HEK293 (cell line): ENCODE measurements around the gene PELI3.

Experiments used
- CTCF ChIA-PET: fragments of 350-600 bp; formaldehyde crosslinking; extraction: SDS; loops from one replicate; lab custom pipeline; 2021; ENCODE audit warnings: antibody characterized with exemption; lab: Yijun Ruan, JAX
- POLR2A ChIA-PET: fragments of 300-600 bp; formaldehyde crosslinking; extraction: SDS; loops from one replicate; lab custom pipeline; 2020; ENCODE audit warnings: antibody characterized with exemption, inconsistent platforms; lab: Yijun Ruan, JAX
- H3K27ac ChIP-seq: fragments of 200-500 bp; sonication (Bioruptor generic); 2 replicates; pipeline ENCODE4 v1.5.1; 2014; ENCODE audit warnings: low read depth, low read length, control low read depth, inconsistent platforms; ENCODE audit errors: extremely low read depth
- H3K36me3 ChIP-seq, 2 experiments: fragments of 200-500 bp in 1 of 2; sonication (Bioruptor generic) in 1 of 2; 1 replicate in 1 of 2; 2 replicates in 1 of 2; pipeline ENCODE4 v1.5.1; 2014 to 2017; ENCODE audit warnings: inconsistent platforms in 2 of 2, low read length in 2 of 2; ENCODE audit not compliant: control insufficient read depth in 2 of 2, insufficient read depth in 1 of 2
- H3K4me1 ChIP-seq: fragments of 200-500 bp; sonication (Bioruptor generic); 2 replicates; pipeline ENCODE4 v1.5.1; 2014; ENCODE audit warnings: mild to moderate bottlenecking, low read length, inconsistent platforms; ENCODE audit not compliant: control insufficient read depth, insufficient read depth
- H3K4me3 ChIP-seq: 2 replicates; pipeline ENCODE4 v1.5.1; 2011; ENCODE audit warnings: low read depth, mild to moderate bottlenecking, control low read depth, low read length, moderate library complexity
- H3K9me3 ChIP-seq: fragments of 200-500 bp; sonication (Bioruptor generic); 2 replicates; pipeline ENCODE4 v1.5.1; 2014; ENCODE audit warnings: low read depth, low read length, inconsistent platforms; ENCODE audit not compliant: control insufficient read depth, insufficient read depth
- BCL11A ChIP-seq: fragments of 450-650 bp; formaldehyde crosslinking; IDR thresholded peaks from 2 replicates; pipeline ENCODE4 v1.5.1; 2016; ENCODE audit warnings: low read depth, missing biosample characterization, missing genetic modification characterization
- HOXA7 ChIP-seq: sonication (generic); formaldehyde crosslinking; IDR thresholded peaks from 2 replicates; pipeline ENCODE4 v1.8.1; 2022; ENCODE audit warnings: missing genetic modification reagents, borderline replicate concordance
- IKZF3 ChIP-seq: fragments of 450-650 bp; IDR thresholded peaks from 2 replicates; pipeline ENCODE4 v1.5.0; 2018; ENCODE audit warnings: missing biosample characterization, mild to moderate bottlenecking, missing genetic modification characterization, moderate library complexity
- MZF1 ChIP-seq: fragments of 450-650 bp; formaldehyde crosslinking; IDR thresholded peaks from 2 replicates; pipeline ENCODE4 v1.5.1; 2017; ENCODE audit warnings: missing biosample characterization, missing genetic modification characterization, borderline replicate concordance
- OVOL3 ChIP-seq: fragments of 450-650 bp; formaldehyde crosslinking; IDR thresholded peaks from 2 replicates; pipeline ENCODE4 v1.5.1; 2016; ENCODE audit warnings: missing biosample characterization, missing genetic modification characterization
- SP2 ChIP-seq: fragments of 450-650 bp; formaldehyde crosslinking; IDR thresholded peaks from 2 replicates; pipeline ENCODE4 v1.5.1; 2016; ENCODE audit warnings: missing biosample characterization, missing genetic modification characterization
- TRIM28 ChIP-seq: IDR thresholded peaks from 2 replicates; pipeline ENCODE4 v1.6.1; 2011; ENCODE audit warnings: low read length, control low read depth, borderline replicate concordance
- ZBTB8A ChIP-seq: fragments of 450-650 bp; formaldehyde crosslinking; IDR thresholded peaks from 2 replicates; pipeline ENCODE4 v1.5.1; 2016; ENCODE audit warnings: missing biosample characterization, missing genetic modification characterization
- ZNF138 ChIP-seq: fragments of 450-650 bp; formaldehyde crosslinking; IDR thresholded peaks from 2 replicates; pipeline ENCODE4 v1.5.1; 2016; ENCODE audit warnings: missing biosample characterization, missing genetic modification characterization, borderline replicate concordance
- ZNF146 ChIP-seq: fragments of 450-650 bp; formaldehyde crosslinking; IDR thresholded peaks from 2 replicates; pipeline ENCODE4 v1.5.1; 2016; ENCODE audit warnings: missing biosample characterization, missing genetic modification characterization
- ZNF157 ChIP-seq: fragments of 450-650 bp; formaldehyde crosslinking; IDR thresholded peaks from 2 replicates; pipeline ENCODE4 v1.5.1; 2016; ENCODE audit warnings: missing biosample characterization, missing genetic modification characterization
- ZNF223 ChIP-seq: fragments of 450-650 bp; formaldehyde crosslinking; IDR thresholded peaks from 2 replicates; pipeline ENCODE4 v1.5.1; 2016; ENCODE audit warnings: missing biosample characterization, missing genetic modification characterization
- ZNF248 ChIP-seq: fragments of 450-650 bp; formaldehyde crosslinking; IDR thresholded peaks from 2 replicates; pipeline ENCODE4 v1.5.1; 2017; ENCODE audit warnings: missing biosample characterization, missing genetic modification characterization
- ZNF292 ChIP-seq: fragments of 450-650 bp; formaldehyde crosslinking; IDR thresholded peaks from 2 replicates; pipeline ENCODE4 v1.5.1; 2016; ENCODE audit warnings: low read depth, missing biosample characterization, missing genetic modification characterization, borderline replicate concordance
- ZNF394 ChIP-seq: fragments of 450-650 bp; formaldehyde crosslinking; IDR thresholded peaks from 2 replicates; pipeline ENCODE4 v1.5.1; 2016; ENCODE audit warnings: missing biosample characterization, missing genetic modification characterization, mild to moderate bottlenecking, moderate library complexity, borderline replicate concordance
- ZNF610 ChIP-seq: fragments of 450-650 bp; formaldehyde crosslinking; IDR thresholded peaks from 2 replicates; pipeline ENCODE4 v1.5.1; 2016; ENCODE audit warnings: missing biosample characterization, missing genetic modification characterization, borderline replicate concordance
- ZNF623 ChIP-seq: fragments of 450-650 bp; formaldehyde crosslinking; IDR thresholded peaks from 2 replicates; pipeline ENCODE4 v1.5.1; 2016; ENCODE audit warnings: missing biosample characterization, missing genetic modification characterization
- ZNF660 ChIP-seq: fragments of 450-650 bp; IDR thresholded peaks from 2 replicates; pipeline ENCODE4 v1.5.1; 2018; ENCODE audit warnings: missing biosample characterization, mild to moderate bottlenecking, missing genetic modification characterization
- ZNF791 ChIP-seq: fragments of 450-650 bp; formaldehyde crosslinking; IDR thresholded peaks from 2 replicates; pipeline ENCODE4 v1.5.1; 2016; ENCODE audit warnings: missing biosample characterization, missing genetic modification characterization
- ZNF843 ChIP-seq: fragments of 450-650 bp; formaldehyde crosslinking; IDR thresholded peaks from 2 replicates; pipeline ENCODE4 v1.5.1; 2016; ENCODE audit warnings: missing biosample characterization, missing genetic modification characterization
- TF ChIP-seq, protein P1 (sequence below): fragments of 450-650 bp; formaldehyde crosslinking; IDR thresholded peaks from 2 replicates; pipeline ENCODE4 v1.5.1; 2016; ENCODE audit warnings: missing biosample characterization, missing genetic modification characterization
- TF ChIP-seq, protein P2 (sequence below): fragments of 450-650 bp; formaldehyde crosslinking; IDR thresholded peaks from 2 replicates; pipeline ENCODE4 v1.5.1; 2017; ENCODE audit warnings: missing biosample characterization, missing genetic modification characterization
- TF ChIP-seq, protein P3 (sequence below): fragments of 450-650 bp; formaldehyde crosslinking; IDR thresholded peaks from 2 replicates; pipeline ENCODE4 v1.5.1; 2017; ENCODE audit warnings: missing biosample characterization, missing genetic modification characterization

Gene PELI3

DNA sequence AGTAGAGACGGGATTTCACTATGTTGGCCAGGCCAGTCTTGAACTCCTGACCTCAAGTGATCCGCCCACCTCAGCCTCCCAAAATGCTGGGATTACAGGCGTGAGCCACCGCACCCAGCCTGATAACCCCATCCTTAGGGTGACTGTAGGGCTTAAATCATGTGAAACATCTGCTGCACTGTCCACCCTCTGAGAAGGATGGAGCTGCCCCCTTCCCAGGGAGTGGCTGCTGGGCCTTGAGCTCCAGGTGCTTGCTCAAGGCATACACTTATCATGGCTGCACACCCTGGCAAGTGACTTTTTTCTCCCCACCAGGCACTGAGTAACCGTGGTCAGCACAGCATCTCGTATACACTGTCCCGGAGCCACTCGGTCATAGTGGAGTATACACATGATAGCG, 5.3 kb downstream of the PELI3 start:
- POLR2A ChIA-PET: no interaction called here
- peaks cover 0 to 62% of the 10 kb centered on the region in 2 experiments; a peak in 2 of 3 replicates for H3K36me3 ChIP-seq
- TF ChIP-seq ZNF223 (tag by site-specific recombination) (no peak), ZNF248 (tag by site-specific recombination) (no peak), IKZF3 (tag by site-specific recombination) (no peak), ZNF623 (tag by site-specific recombination) (no peak), SP2 (tag by site-specific recombination) (no peak), ZNF610 (tag by site-specific recombination) (no peak), ZNF292 (no peak), ZNF146 (tag by site-specific recombination) (no peak), ZBTB8A (tag by site-specific recombination) (no peak), TRIM28 (no peak), OVOL3 (no peak), ZNF791 (no peak), HOXA7 (no peak), ZNF157 (no peak)
- TF ChIP-seq, protein P1, sequence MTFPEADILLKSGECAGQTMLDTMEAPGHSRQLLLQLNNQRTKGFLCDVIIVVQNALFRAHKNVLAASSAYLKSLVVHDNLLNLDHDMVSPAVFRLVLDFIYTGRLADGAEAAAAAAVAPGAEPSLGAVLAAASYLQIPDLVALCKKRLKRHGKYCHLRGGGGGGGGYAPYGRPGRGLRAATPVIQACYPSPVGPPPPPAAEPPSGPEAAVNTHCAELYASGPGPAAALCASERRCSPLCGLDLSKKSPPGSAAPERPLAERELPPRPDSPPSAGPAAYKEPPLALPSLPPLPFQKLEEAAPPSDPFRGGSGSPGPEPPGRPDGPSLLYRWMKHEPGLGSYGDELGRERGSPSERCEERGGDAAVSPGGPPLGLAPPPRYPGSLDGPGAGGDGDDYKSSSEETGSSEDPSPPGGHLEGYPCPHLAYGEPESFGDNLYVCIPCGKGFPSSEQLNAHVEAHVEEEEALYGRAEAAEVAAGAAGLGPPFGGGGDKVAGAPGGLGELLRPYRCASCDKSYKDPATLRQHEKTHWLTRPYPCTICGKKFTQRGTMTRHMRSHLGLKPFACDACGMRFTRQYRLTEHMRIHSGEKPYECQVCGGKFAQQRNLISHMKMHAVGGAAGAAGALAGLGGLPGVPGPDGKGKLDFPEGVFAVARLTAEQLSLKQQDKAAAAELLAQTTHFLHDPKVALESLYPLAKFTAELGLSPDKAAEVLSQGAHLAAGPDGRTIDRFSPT (tag by site-specific recombination): no peak

DNA sequence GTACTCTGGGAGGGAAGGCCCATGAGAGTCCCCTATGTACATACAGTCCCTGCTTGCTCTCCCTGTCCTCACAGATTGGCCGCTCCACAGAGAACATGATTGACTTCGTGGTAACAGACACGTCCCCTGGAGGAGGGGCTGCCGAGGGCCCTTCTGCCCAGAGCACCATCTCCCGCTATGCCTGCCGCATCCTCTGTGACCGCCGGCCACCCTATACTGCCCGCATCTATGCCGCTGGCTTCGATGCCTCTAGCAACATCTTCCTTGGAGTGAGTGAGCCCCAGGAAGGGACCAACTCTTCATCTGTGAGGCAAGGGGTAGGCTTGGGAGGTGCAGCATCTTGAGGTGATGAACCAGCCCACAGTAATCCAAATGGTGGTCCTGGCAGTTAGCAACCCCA, 6.5 kb downstream of the PELI3 start:
- Histone ChIP-seq H3K4me1 (no peaks in the 10 kb centered on the region), H3K36me3 (peaks cover 0 to 62% of the 10 kb centered on the region in 2 experiments; a peak in 2 of 3 replicates), H3K4me3 (no peak overlapping the region), H3K27ac (no peak overlapping the region), H3K9me3 (no peaks in the 10 kb centered on the region)
- ChIA-PET POLR2A (interaction anchor here (0.7 kb wide), 1 partner anchor 11 kb away, joined by 3 read pairs; no protein-coding TSS in a partner anchor), CTCF (no interaction called here)
- TF ChIP-seq ZNF394 (tag by site-specific recombination): no peak
- no peak for TF ChIP-seq ZNF660 (tag by site-specific recombination)
- TF ChIP-seq, protein P2, sequence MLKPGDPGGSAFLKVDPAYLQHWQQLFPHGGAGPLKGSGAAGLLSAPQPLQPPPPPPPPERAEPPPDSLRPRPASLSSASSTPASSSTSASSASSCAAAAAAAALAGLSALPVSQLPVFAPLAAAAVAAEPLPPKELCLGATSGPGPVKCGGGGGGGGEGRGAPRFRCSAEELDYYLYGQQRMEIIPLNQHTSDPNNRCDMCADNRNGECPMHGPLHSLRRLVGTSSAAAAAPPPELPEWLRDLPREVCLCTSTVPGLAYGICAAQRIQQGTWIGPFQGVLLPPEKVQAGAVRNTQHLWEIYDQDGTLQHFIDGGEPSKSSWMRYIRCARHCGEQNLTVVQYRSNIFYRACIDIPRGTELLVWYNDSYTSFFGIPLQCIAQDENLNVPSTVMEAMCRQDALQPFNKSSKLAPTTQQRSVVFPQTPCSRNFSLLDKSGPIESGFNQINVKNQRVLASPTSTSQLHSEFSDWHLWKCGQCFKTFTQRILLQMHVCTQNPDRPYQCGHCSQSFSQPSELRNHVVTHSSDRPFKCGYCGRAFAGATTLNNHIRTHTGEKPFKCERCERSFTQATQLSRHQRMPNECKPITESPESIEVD: no peak
- TF ChIP-seq, protein P3, sequence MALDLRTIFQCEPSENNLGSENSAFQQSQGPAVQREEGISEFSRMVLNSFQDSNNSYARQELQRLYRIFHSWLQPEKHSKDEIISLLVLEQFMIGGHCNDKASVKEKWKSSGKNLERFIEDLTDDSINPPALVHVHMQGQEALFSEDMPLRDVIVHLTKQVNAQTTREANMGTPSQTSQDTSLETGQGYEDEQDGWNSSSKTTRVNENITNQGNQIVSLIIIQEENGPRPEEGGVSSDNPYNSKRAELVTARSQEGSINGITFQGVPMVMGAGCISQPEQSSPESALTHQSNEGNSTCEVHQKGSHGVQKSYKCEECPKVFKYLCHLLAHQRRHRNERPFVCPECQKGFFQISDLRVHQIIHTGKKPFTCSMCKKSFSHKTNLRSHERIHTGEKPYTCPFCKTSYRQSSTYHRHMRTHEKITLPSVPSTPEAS (tag by site-specific recombination): no peak
- TF ChIP-seq BCL11A (tag by site-specific recombination): no peak
- TF ChIP-seq MZF1: no peak
- TF ChIP-seq ZNF138 (tag by site-specific recombination): no peak
- TF ChIP-seq ZNF843 (tag by site-specific recombination): no peak

More for the DNA sequence above, 5.3 kb downstream of the PELI3 start:
- Histone ChIP-seq H3K4me3 (no peak overlapping the region), H3K27ac (no peak overlapping the region), H3K9me3 (no peaks in the 10 kb centered on the region), H3K4me1 (no peaks in the 10 kb centered on the region)
- CTCF ChIA-PET: no interaction called here
